EH (cell line): Measurements from ENCODE around the gene PIK3IP1.
A peak's percentile ranks its signal among the peaks of the same experiment; 100 is the strongest.

Experiments
- DNase-seq: peaks from one replicate; pipeline ENCODE4 v3.0.0-alpha.2; 2015; ENCODE audit warnings: low read depth

PIK3IP1 gene

GRCh38 chr22:31278626-31279326, 13.5 kb downstream of the PIK3IP1 start:
- no peak for DNase-seq

- DNase-seq: no peak
Measured at GRCh38 chr22:31278151-31278621, 14.1 kb downstream of the PIK3IP1 start.

- no peak for DNase-seq
Measured at GRCh38 chr22:31277741-31278140, 14.5 kb downstream of the PIK3IP1 start.

- no peak for DNase-seq
Measured at GRCh38 chr22:31276426-31277167, 15.7 kb downstream of the PIK3IP1 start.

- no peak for DNase-seq
Measured at GRCh38 chr22:31275576-31275975, 16.7 kb downstream of the PIK3IP1 start.

- DNase-seq: no peak
Measured at GRCh38 chr22:31275018-31275417, 17.3 kb downstream of the PIK3IP1 start.

- no peak for DNase-seq
Measured at GRCh38 chr22:31274017-31274416, 18.3 kb downstream of the PIK3IP1 start.

GRCh38 chr22:31272522-31273446, 19.5 kb downstream of the PIK3IP1 start:
- peak; percentile 72 for DNase-seq

- DNase-seq: peak; percentile 38
Measured at GRCh38 chr22:31271485-31271884, 20.8 kb downstream of the PIK3IP1 start.

GRCh38 chr22:31271026-31271425, 21.3 kb downstream of the PIK3IP1 start:
- DNase-seq: no peak

- DNase-seq: no peak
Measured at GRCh38 chr22:31269892-31270579, 22.3 kb downstream of the PIK3IP1 start.

GRCh38 chr22:31268281-31268680, 24.0 kb downstream of the PIK3IP1 start:
- no peak for DNase-seq

- no peak for DNase-seq
Measured at GRCh38 chr22:31263896-31264640, 28.2 kb downstream of the PIK3IP1 start.

- DNase-seq: no peak
Measured at GRCh38 chr22:31262312-31263133, 29.8 kb downstream of the PIK3IP1 start.

GRCh38 chr22:31260474-31260856, 31.8 kb downstream of the PIK3IP1 start:
- DNase-seq: no peak

GRCh38 chr22:31259798-31260473, 32.4 kb downstream of the PIK3IP1 start:
- DNase-seq: no peak

- DNase-seq: no peak
Measured at GRCh38 chr22:31253949-31254348, 38.3 kb downstream of the PIK3IP1 start.

GRCh38 chr22:31250740-31251600, 41.3 kb downstream of the PIK3IP1 start:
- peak; percentile 55 for DNase-seq
